DMS79 (cell line): ENCODE data around the gene OR52E8.

Experiments used
- DNase-seq: peaks from one replicate; lab custom pipeline; 2025; lab: John Stamatoyannopoulos, UW

OR52E8 gene

DNA sequence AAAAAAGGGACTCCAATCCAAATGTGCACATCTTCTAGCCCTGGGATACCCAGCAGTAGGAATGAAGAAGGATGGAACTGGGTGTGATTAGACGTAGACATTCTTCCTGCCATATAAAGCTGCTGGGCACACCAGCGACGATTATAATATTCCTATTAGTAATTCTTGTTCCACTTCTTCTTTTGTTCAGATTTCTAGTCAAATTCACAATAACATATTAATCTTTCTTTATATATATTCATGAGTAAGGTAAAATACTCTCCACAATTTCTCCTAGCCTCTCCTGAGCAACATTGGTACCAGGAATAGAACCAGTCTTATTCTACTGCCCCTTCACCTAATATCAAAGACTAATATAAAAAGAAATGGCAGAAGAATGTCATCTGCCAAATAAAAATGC is at the start of gene OR52E8:
TSS of gene OR52E8 (minus strand) at position 101 of the 400 bp plus-strand sequence. CDS start at position 101, 0 bp downstream.
- DNase-seq: no peak

GRCh38 chr11:5899534-5899933 is 42.0 kb upstream of the OR52E8 start:
- DNase-seq: no peak

GRCh38 chr11:5892908-5893307 is 35.4 kb upstream of the OR52E8 start, which contains the start of gene OR52E5:
TSS of gene OR52E5 (plus strand) at chr11:5893208. CDS start at chr11:5900777, 7,569 bp downstream.
- DNase-seq: no peak

DNA sequence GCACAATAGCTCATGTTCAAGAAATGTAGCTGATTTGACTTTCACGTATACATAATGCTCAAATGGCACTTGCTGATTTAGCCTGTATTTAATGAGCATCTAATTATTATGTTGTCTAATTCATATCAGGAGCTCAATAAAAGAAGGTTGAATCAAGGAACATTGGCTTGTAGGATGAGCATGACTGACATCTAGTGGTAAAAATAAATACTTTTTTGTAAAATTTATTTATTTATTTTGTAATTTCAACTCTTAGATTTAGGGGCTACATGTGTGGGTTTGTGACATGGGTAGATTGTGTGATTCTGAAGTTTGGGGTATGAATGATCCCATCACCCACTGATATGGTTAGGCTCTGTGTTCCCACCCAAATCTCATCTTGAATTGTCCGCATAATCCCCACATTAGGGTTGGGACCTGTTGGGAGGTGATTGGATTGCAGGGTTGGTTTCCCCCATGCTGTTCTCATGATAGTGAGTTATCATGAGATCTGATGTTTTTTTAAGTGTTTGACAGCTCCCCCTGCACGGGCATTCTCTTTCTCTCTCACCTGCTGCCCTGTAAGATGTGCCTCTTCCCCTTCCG is 33.8 kb upstream of the OR52E8 start:
- DNase-seq: peak; percentile 4

DNA sequence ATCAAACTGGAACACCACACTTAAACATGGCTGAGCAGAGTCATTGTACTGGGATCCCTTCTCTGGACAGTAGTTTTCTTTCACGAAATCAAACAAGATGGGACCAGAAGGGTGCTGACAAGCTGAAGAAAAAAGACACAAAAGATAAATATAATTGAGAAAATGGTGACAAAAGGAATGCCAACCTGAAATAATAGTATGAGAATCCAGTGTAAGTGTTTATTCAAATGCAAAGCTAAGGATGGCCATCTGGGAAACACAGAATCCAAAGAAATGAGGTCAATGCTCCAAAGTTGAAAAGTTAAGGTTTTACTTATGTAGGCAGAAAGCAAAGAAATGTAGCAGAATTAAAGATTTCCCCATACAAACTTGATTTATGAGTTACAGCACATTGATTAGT is 30.2 kb upstream of the OR52E8 start:
- DNase-seq: no peak

- no peak for DNase-seq
Measured at GRCh38 chr11:5887172-5887571, 29.7 kb upstream of the OR52E8 start.

GRCh38 chr11:5881756-5882155 is 24.3 kb upstream of the OR52E8 start:
- no peak for DNase-seq

DNA sequence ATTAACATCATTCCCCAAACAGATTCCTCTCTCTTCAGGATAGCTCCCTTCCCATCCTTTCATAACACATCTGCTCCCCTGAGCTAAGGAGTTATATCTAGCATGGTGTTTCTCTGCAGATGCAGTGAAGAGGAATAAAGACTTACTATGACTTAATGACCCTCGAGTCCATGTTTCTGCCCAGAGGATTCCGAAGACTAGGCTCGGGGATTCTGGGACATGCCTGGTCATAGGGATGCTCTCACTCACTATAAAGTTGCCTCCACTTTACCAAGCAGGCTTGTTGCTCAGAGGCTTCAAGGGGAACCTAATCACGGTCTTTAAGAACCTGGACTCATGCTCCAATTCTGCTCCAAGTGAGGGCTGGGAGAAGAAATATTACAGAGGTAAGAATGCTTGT is 22.8 kb upstream of the OR52E8 start, which contains the start of gene OR52E4:
TSS of gene OR52E4 (plus strand) at position 301 of the 400 bp plus-strand sequence. CDS start 3,664 bp downstream, outside the sequence.
- no peak for DNase-seq

GRCh38 chr11:5878564-5878963 is 21.1 kb upstream of the OR52E8 start:
- no peak for DNase-seq

DNA sequence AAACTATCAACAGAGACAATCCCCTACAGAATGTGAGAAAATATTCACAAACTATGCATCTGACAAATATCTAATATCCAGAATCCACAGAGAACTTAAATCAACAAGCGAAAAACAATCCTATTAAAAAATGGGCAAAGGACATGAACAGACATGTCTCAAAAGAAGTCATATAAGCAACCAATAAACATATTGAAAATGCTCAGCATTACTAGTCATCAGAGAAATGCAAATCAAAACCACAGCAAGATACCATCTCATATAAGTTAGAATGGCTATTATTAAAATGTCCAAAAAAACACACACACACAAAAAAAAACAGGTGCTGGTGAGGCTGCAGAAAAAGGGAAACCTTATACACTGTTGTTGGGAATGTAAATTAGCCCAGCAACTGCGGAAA is 8.3 kb upstream of the OR52E8 start:
- DNase-seq: no peak

- no peak for DNase-seq
Measured at GRCh38 chr11:5851002-5851401, 6.5 kb downstream of the OR52E8 start.

GRCh38 chr11:5847711-5848110 is 9.8 kb downstream of the OR52E8 start:
- DNase-seq: no peak

- DNase-seq: no peak
Measured at GRCh38 chr11:5846701-5847100, 10.8 kb downstream of the OR52E8 start.

DNA sequence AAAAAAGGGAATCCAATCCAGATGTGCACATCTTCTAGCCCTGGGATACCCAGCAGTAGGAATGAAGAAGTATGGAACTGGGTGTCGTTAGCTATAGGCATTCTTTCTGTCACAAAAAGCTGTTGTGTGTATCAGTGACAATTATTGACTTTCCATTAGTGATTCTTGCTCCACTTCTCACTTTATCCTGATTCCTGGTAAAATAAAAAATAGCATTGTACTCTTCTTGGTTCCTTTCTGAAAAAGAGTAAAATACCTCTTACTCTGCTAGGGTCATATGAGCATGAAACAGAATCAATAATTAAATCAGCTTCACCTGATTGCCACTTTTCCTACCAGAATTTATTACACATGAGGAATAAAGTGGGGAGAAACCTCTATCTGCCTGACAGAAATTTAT is 15.7 kb downstream of the OR52E8 start, which contains the start of gene OR52E6:
TSS of gene OR52E6 (minus strand) at position 101 of the 400 bp plus-strand sequence. CDS start at position 101, 0 bp downstream.
- no peak for DNase-seq

- DNase-seq: no peak
Measured at GRCh38 chr11:5837695-5838094, 19.8 kb downstream of the OR52E8 start.

- no peak for DNase-seq
Measured at GRCh38 chr11:5833446-5833845, 24.0 kb downstream of the OR52E8 start.

GRCh38 chr11:5831196-5831829 is 26.2 kb downstream of the OR52E8 start:
- DNase-seq: no peak

DNA sequence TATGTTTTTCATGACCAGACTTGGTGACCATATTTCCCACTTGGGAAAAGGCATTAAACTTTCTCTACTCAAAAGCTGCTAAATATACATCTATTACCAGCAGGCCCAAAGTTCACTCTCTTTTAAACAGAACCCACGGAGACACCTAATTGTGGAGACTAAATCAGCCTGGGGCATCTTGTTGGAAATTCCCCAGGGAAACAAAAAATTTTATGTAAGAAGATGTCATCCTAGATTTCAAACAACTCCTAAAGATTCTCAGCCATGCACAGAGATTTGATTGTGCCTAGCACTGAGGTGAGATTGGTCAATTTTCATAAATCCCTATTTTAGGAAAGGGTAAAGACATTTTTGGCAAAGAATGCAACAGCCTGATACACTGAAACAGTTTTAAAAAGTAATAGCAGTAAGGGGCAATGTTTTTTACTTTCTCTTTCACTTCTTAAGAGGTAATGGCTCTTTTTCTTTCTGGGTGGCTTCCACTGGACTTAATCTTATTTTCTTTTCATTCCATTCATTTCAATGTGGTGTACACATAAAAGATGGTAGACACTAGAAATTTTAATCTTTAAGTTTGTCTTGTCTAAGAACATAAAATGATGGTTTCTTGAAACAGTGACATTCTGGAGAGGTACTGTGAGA is 39.1 kb downstream of the OR52E8 start:
- DNase-seq: no peak

GRCh38 chr11:5815534-5815933 is 42.0 kb downstream of the OR52E8 start:
- DNase-seq: no peak

DNA sequence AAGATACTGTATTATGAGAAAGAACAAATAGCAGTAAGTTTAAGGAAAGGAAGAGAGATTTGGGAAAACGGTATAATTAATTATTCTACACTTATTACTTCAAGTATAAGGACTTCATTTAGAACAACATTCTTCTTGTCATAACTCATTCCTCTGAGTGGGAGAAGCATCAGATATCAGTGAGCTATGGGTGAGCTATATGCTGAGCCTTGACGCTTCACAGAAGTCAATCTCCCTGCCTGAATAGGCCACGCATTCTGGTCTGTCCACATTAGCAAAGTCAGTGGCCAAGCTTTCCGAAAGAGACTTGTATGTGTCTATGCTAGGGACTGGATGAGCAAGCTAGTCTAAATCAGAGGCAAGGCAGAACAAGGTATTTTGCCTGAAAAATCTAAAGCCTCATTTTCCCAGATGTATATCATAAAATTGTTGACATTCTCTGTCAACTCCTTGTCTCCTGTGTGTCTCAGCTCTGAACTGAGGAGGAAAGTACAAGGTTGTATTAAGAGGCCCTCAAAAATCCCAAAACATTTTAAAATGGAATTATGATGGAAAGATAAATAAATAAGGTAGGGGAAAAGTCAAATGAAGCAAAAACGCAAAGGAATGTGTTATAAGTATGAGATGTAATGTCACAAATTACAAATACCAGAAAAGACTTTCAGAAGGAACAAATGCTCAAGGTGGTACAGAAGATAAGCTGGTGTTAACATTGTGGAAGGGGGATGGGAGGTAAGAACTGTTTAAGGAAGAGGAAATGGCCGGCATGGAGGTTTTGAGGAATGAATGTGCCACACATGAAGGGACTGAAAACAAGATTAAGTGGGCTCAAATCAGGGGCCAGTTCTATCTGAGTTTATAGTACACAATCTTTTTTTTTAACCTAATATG is 47.3 kb downstream of the OR52E8 start:
- DNase-seq: no peak

DNA sequence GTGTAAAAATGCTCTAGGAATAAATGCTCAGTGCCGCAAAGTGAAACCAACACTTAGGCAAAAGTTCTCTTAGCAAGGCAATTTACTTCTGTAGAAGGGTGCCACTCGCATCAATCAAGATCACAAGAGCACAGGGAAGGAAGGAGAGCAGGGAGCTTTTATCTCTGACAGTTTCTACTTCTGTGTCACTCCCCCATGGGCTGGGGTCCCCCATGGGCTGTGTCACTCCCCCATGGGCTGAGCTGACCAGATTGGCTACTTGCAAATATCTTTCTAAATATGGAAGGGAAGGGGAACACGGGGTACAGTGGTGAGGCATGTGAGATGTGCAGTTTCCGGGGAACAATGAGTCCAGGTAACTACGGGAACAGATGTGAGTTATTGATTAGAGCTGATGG is 48.4 kb downstream of the OR52E8 start:
- no peak for DNase-seq

GRCh38 chr11:5808500-5809121 is 48.9 kb downstream of the OR52E8 start, which contains the start of gene OR52N2:
TSS of gene OR52N2 (plus strand) at chr11:5808924. CDS start at chr11:5820336, 11,412 bp downstream.
- no peak for DNase-seq
